ENCODE data around the gene GAGE12D.
"Not testable (repeated sequence)": the region's sequence is repeated elsewhere in the genome, so short reads cannot be mapped to it uniquely, and the experiment has no call there.

Gene GAGE12D, protein sequence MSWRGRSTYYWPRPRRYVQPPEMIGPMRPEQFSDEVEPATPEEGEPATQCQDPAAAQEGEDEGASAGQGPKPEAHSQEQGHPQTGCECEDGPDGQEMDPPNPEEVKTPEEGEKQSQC

DNA sequence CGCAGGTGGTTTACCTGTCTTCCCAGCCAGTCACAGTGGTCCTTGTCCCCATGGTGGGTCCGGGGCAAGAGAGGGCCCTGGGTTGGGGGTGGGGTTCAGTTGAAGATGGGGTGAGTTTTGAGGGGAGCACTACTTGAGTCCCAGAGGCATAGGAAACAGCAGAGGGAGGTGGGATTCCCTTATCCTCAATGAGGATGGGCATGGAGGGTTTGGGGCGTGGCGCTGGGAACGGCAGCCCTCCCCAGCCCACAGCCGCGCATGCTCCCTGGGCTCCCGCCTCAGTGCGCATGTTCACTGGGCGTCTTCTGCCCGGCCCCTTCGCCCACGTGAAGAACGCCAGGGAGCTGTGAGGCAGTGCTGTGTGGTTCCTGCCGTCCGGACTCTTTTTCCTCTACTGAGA lies at the start of gene GAGE12D:
Gene GAGE12D, plus strand, starts transcription at position 301 of the 400 bp plus-strand sequence. CDS start 1,155 bp downstream, outside the sequence.
- DNase-seq, result not testable (repeated sequence)

DNA sequence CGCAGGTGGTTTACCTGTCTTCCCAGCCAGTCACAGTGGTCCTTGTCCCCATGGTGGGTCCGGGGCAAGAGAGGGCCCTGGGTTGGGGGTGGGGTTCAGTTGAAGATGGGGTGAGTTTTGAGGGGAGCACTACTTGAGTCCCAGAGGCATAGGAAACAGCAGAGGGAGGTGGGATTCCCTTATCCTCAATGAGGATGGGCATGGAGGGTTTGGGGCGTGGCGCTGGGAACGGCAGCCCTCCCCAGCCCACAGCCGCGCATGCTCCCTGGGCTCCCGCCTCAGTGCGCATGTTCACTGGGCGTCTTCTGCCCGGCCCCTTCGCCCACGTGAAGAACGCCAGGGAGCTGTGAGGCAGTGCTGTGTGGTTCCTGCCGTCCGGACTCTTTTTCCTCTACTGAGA lies 9.7 kb upstream of the GAGE12D start, which contains the start of gene GAGE12C:
Gene GAGE12C, plus strand, starts transcription at position 301 of the 400 bp plus-strand sequence. CDS start 1,155 bp downstream, outside the sequence.
- not testable (repeated sequence) for DNase-seq

DNA sequence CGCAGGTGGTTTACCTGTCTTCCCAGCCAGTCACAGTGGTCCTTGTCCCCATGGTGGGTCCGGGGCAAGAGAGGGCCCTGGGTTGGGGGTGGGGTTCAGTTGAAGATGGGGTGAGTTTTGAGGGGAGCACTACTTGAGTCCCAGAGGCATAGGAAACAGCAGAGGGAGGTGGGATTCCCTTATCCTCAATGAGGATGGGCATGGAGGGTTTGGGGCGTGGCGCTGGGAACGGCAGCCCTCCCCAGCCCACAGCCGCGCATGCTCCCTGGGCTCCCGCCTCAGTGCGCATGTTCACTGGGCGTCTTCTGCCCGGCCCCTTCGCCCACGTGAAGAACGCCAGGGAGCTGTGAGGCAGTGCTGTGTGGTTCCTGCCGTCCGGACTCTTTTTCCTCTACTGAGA lies 9.5 kb downstream of the GAGE12D start, which contains the start of gene GAGE12E:
Gene GAGE12E, plus strand, starts transcription at position 301 of the 400 bp plus-strand sequence. CDS start 1,155 bp downstream, outside the sequence.
- DNase-seq, result not testable (repeated sequence)

DNA sequence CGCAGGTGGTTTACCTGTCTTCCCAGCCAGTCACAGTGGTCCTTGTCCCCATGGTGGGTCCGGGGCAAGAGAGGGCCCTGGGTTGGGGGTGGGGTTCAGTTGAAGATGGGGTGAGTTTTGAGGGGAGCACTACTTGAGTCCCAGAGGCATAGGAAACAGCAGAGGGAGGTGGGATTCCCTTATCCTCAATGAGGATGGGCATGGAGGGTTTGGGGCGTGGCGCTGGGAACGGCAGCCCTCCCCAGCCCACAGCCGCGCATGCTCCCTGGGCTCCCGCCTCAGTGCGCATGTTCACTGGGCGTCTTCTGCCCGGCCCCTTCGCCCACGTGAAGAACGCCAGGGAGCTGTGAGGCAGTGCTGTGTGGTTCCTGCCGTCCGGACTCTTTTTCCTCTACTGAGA lies 19.0 kb downstream of the GAGE12D start, which contains the start of gene GAGE12F:
Gene GAGE12F, plus strand, starts transcription at position 301 of the 400 bp plus-strand sequence. CDS start 1,155 bp downstream, outside the sequence.
- not testable (repeated sequence) for DNase-seq

DNA sequence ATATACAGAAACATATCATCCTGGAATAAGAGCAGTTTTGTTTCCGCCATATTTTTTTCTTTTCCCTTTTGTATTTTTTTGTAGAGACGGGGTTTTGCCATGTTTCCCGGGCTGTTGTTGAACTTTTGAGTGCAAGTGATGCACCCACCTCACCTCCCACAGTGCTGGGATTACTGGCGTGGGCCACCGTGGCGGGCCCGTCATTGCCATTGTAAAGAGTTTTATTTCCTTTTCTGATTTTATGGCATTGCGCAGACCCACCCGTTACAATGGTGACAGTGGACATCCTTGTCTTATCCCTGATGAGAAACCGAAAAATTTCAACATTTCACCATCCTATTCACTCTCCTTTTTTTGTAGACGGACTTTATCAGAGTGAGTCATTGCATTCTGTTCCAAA lies 27.2 kb downstream of the GAGE12D start:
- not testable (repeated sequence) for DNase-seq

DNA sequence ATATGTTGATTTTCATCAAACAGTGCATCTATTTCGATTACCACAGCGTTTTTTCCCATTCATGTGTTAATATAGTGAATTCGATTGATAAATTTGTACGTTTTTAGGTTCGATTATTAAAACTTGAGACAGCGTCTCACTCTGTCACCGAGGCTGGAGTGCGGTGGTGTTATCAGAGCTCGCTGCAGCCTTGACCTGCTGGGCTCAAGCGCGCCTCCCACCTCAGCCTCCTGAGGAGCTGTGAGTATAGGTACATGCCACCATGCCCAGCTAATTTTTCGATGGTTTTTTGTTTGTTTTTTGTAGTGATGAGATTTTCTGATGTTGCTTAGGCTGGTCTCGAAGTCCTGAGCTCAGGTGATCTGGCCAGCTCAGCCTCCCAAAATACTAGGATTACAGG lies 27.6 kb downstream of the GAGE12D start:
- not testable (repeated sequence) for DNase-seq

DNA sequence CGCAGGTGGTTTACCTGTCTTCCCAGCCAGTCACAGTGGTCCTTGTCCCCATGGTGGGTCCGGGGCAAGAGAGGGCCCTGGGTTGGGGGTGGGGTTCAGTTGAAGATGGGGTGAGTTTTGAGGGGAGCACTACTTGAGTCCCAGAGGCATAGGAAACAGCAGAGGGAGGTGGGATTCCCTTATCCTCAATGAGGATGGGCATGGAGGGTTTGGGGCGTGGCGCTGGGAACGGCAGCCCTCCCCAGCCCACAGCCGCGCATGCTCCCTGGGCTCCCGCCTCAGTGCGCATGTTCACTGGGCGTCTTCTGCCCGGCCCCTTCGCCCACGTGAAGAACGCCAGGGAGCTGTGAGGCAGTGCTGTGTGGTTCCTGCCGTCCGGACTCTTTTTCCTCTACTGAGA lies 28.6 kb downstream of the GAGE12D start, which contains the start of gene GAGE12G:
Gene GAGE12G, plus strand, starts transcription at position 301 of the 400 bp plus-strand sequence. CDS start 1,155 bp downstream, outside the sequence.
- DNase-seq, result not testable (repeated sequence)

DNA sequence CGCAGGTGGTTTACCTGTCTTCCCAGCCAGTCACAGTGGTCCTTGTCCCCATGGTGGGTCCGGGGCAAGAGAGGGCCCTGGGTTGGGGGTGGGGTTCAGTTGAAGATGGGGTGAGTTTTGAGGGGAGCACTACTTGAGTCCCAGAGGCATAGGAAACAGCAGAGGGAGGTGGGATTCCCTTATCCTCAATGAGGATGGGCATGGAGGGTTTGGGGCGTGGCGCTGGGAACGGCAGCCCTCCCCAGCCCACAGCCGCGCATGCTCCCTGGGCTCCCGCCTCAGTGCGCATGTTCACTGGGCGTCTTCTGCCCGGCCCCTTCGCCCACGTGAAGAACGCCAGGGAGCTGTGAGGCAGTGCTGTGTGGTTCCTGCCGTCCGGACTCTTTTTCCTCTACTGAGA lies 38.1 kb downstream of the GAGE12D start, which contains the start of gene GAGE12H:
Gene GAGE12H, plus strand, starts transcription at position 301 of the 400 bp plus-strand sequence. CDS start 1,155 bp downstream, outside the sequence.
- DNase-seq, result not testable (repeated sequence)

DNA sequence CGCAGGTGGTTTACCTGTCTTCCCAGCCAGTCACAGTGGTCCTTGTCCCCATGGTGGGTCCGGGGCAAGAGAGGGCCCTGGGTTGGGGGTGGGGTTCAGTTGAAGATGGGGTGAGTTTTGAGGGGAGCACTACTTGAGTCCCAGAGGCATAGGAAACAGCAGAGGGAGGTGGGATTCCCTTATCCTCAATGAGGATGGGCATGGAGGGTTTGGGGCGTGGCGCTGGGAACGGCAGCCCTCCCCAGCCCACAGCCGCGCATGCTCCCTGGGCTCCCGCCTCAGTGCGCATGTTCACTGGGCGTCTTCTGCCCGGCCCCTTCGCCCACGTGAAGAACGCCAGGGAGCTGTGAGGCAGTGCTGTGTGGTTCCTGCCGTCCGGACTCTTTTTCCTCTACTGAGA lies 47.7 kb downstream of the GAGE12D start, which contains the start of gene GAGE2A:
Gene GAGE2A, plus strand, starts transcription at position 301 of the 400 bp plus-strand sequence. CDS start 1,155 bp downstream, outside the sequence.
- not testable (repeated sequence) for DNase-seq

DNA sequence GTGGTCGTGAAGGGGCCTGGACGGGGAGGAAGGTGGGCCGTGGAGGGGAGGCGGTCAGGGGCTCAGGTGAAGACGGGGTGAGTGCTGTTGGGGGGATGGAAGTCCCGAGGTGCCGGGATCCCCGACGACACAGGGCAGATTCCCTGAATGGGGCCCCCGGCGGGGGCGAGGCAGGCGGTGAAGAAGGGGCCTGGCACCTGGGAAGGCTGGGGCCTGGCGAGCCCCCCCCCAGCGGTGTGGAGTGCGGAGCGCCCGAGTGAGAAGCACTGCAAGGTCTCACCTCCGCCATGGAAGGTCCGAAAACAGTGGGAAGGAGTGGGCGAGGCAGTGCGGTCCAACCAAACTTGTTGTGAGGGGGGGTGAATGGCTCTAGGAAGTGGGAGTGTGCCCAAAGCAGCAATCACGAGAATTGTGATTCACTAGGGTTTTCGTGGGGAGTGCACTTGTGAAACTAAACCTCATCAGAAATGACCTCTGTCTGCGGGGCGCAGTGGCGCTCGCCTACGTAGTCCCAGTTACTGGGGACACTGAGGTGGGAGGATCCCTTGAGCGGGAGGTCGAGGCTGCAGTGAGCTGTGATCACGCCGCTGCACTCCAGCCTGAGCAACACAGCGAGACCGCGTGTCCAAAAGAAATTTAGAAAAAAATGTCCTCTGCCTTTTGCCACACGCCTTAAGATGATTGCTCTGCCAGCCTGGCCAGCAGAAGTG lies 48.4 kb downstream of the GAGE12D start:
- not testable (repeated sequence) for DNase-seq

DNA sequence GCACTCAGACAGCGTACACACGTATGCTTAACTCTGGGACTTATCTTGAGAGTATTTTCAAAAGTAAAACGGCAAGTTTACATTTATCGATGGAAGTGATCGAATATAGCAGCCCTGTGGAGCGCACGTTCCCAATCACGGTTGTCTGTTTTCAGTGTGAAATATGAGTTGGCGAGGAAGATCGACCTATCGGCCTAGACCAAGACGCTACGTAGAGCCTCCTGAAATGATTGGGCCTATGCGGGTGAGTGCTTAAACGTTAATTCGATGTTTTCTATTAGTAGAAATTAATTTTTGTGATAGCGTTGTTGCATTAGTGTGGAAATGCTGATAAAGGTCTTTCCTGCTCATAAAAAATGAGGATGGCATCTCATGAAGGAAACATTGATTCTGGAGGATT lies 49.0 kb downstream of the GAGE12D start:
- not testable (repeated sequence) for DNase-seq

All from activated T-cell treated with anti-CD3 and anti-CD28 coated beads for 4 hours (primary cell).